Measurements from ENCODE around the gene HCK. TPM values are rescaled to one million over a fixed set of nuclear protein-coding genes. Genes with fewer than 3 reads are reported as not detected.
A peak's percentile ranks its signal among the peaks of the same experiment; 100 is the strongest.

HCK gene
- total and polyA plus RNA-seq, 9 of the 15 experiments (the other 6 are each of a cell fraction or from before 2014, with no cell fraction given), result 0.09 to 0.51 (median 0.27) TPM; not detected in 6

- TF ChIP-seq ZC3H4 (CRISPR knock-in tag; IDR thresholded peaks at IDR 0.05; ENCODE audit: borderline replicate concordance) (no peak), NCOA4 (IDR thresholded peaks at IDR 0.05; ENCODE audit: partially characterized antibody) (no peak), FOXP1 (CRISPR knock-in tag; IDR thresholded peaks at IDR 0.05) (no peak), KDM4B (IDR thresholded peaks at IDR 0.05; ENCODE audit: borderline replicate concordance in 2 of 2, low read depth in 1 of 2) (no peak), ZNF449 (CRISPR knock-in tag; IDR thresholded peaks at IDR 0.05) (no peak), ZNF785 (CRISPR knock-in tag; IDR thresholded peaks at IDR 0.05) (no peak)
These were observed 41.9 kb upstream of the HCK start, which contains the start of gene CCM2L (continued) for GRCh38 chr20:32010101-32010500.

GRCh38 chr20:32010666-32011065 is 41.4 kb upstream of the HCK start:
- no peak overlapping the region for H2AFZ ChIP-seq (ENCODE audit: low read depth, low read length)
- no peak for TF ChIP-seq PHF8 (IDR thresholded peaks at IDR 0.05; ENCODE audit: borderline replicate concordance, low read length)
- TF ChIP-seq CTCFL (IDR thresholded peaks at IDR 0.05; ENCODE audit: borderline replicate concordance, insufficient read depth, low read depth, low read length, poor library complexity, severe bottlenecking), result no peak
- TF ChIP-seq ZNF133 (CRISPR knock-in tag; IDR thresholded peaks at IDR 0.05), result no peak
- TF ChIP-seq PRDM10 (IDR thresholded peaks at IDR 0.05; ENCODE audit: partially characterized antibody), result no peak
- no peak for TF ChIP-seq HIVEP1 (CRISPR knock-in tag; IDR thresholded peaks at IDR 0.05)
- no peak for TF ChIP-seq ZNF121 (CRISPR knock-in tag; conservative IDR thresholded peaks at IDR 0.05)
- no peak for TF ChIP-seq TAF15 (IDR thresholded peaks at IDR 0.05; ENCODE audit: low read depth, low read length)
- intact Hi-C loops (cut with micrococcal nuclease) (no loop called here), in situ Hi-C loops (cut with MboI) (no loop called here)
- no peaks in the 10 kb centered on the region for H3K36me3 ChIP-seq (ENCODE audit: control insufficient read depth, insufficient read depth, low read length)
- WGBS (ENCODE audit: insufficient coverage, low coverage, missing lambda C conversion rate), result 0% methylated on average over 8 of the region's 8 CpGs
- H3K4me2 ChIP-seq (ENCODE audit: insufficient read depth, low read length), result no peak overlapping the region
- ATAC-seq (peak; percentile 24; the same call in 1 of the 3 replicates), FAIRE-seq (no peak), DNase-seq (ENCODE audit: extremely low read depth in 1 of 4, low spot score in 3 of 4) (no peak)
- H3K9me1 ChIP-seq (ENCODE audit: control insufficient read depth, insufficient read depth, low read length), result no peaks in the 10 kb centered on the region
- H3K79me2 ChIP-seq (ENCODE audit: control insufficient read depth, insufficient read depth, low read length), result no peaks in the 10 kb centered on the region
- no peak overlapping the region for H3K27ac ChIP-seq (ENCODE audit: extremely low read depth, low read depth, low read length)
- H3K9me3 ChIP-seq (replicated peaks; ENCODE audit: control insufficient read depth, insufficient read depth, low read depth, low read length), result no peaks in the 10 kb centered on the region
- peaks cover 0 to 11% of the 10 kb centered on the region in 2 experiments; a peak in 3 of 5 replicates for H3K4me1 ChIP-seq (replicated peaks in 1 of 2; ENCODE audit: control insufficient read depth in 2 of 2, insufficient read depth in 2 of 2, low read length in 2 of 2)
- no peak overlapping the region for H3K4me3 ChIP-seq
- CTCF ChIA-PET (ENCODE audit: low intra/inter-chr PET ratio), result no interaction called here
- H3K27me3 ChIP-seq (ENCODE audit: control insufficient read depth in 2 of 2, insufficient read depth in 2 of 2, low read length in 2 of 2), result peaks cover 5 to 36% of the 10 kb centered on the region in 2 experiments; a peak in 4 of 5 replicates
- POLR2A ChIA-PET, result no interaction called here
- H4K20me1 ChIP-seq (replicated peaks; ENCODE audit: control insufficient read depth, insufficient read depth, low read length), result no peaks in the 10 kb centered on the region; the same call in 1 of the 2 replicates
- no peak overlapping the region for H3K9ac ChIP-seq (ENCODE audit: insufficient read depth in 1 of 2, low read depth in 2 of 2, low read length in 2 of 2)
- BruUV-seq (replicated peaks), result no TSS peak

Data from K562 (cell line).